Fibroblast of lung (primary cell): ENCODE results near the gene PALLD. TPM values are rescaled to one million over a fixed set of nuclear protein-coding genes. Genes with fewer than 3 reads are reported as not detected.

Experiments
- DNase-seq, 2 donors: peaks; one replicate each; pipeline versions ENCODE4 v3.0.0 to v3.0.0-alpha.2; 2010; ENCODE audit warnings: low read depth in 2 of 2
- H2AFZ ChIP-seq: 2 replicates; pipeline ENCODE4 v1.5.1; 2012; ENCODE audit warnings: low read length, control low read depth, inconsistent platforms
- H3K27ac ChIP-seq: 2 replicates; pipeline ENCODE4 v1.5.1; 2011; ENCODE audit warnings: low read length, control low read depth; ENCODE audit not compliant: insufficient read depth
- H3K27me3 ChIP-seq: 2 replicates; pipeline ENCODE4 v1.5.1; 2011; ENCODE audit warnings: mild to moderate bottlenecking, low read length; ENCODE audit not compliant: control insufficient read depth, insufficient read depth
- H3K36me3 ChIP-seq: 2 replicates; pipeline ENCODE4 v1.5.1; 2011; ENCODE audit warnings: low read length; ENCODE audit not compliant: control insufficient read depth, insufficient read depth
- H3K4me1 ChIP-seq: 2 replicates; pipeline ENCODE4 v1.5.1; 2011; ENCODE audit warnings: low read length; ENCODE audit not compliant: control insufficient read depth, insufficient read depth; ENCODE audit errors: extremely low read depth
- H3K4me2 ChIP-seq: 2 replicates; pipeline ENCODE4 v1.5.1; 2011; ENCODE audit warnings: low read length, control low read depth; ENCODE audit not compliant: insufficient read depth; ENCODE audit errors: extremely low read depth
- H3K4me3 ChIP-seq, 4 experiments: fragments of 200-600 bp in 1 of 4; sonication (generic) in 1 of 4; replicated peaks in 1 of 4; 2 replicates each; pipeline ENCODE4 v1.5.1; 2011 to 2016; ENCODE audit warnings: low read length in 4 of 4, low read depth in 3 of 4, mild to moderate bottlenecking in 3 of 4, control low read depth in 2 of 4, inconsistent platforms in 1 of 4, mixed read lengths in 1 of 4; ENCODE audit not compliant: insufficient read depth in 1 of 4; ENCODE audit errors: control extremely low read depth in 1 of 4
- H3K79me2 ChIP-seq: 2 replicates; pipeline ENCODE4 v1.5.1; 2012; ENCODE audit warnings: mild to moderate bottlenecking, low read length, inconsistent platforms; ENCODE audit not compliant: control insufficient read depth, insufficient read depth
- H3K9ac ChIP-seq: 2 replicates; pipeline ENCODE4 v1.5.1; 2011; ENCODE audit warnings: mild to moderate bottlenecking, low read length, control low read depth; ENCODE audit not compliant: insufficient read depth
- H3K9me3 ChIP-seq: 2 replicates; pipeline ENCODE4 v1.5.1; 2012; ENCODE audit warnings: low read depth, low read length; ENCODE audit not compliant: control insufficient read depth, insufficient read depth
- H4K20me1 ChIP-seq: 2 replicates; pipeline ENCODE4 v1.5.1; 2011; ENCODE audit warnings: low read length; ENCODE audit not compliant: control insufficient read depth, insufficient read depth; ENCODE audit errors: extremely low read depth
- CTCF ChIP-seq, 2 donors: IDR thresholded peaks in 1 of 2; conservative IDR thresholded peaks in 1 of 2; 1 replicate in 1 of 2; 2 replicates in 1 of 2; pipeline ENCODE4 v1.5.1; 2011 to 2012; ENCODE audit warnings: low read length in 2 of 2, control low read depth in 1 of 2, inconsistent platforms in 1 of 2, low read depth in 1 of 2, mild to moderate bottlenecking in 1 of 2
- EZH2 ChIP-seq: IDR thresholded peaks from 2 replicates; pipeline ENCODE4 v1.5.1; 2012; ENCODE audit warnings: low read length, control low read depth, mild to moderate bottlenecking; ENCODE audit errors: missing control alignments
- polyA plus RNA-seq, 2 donors: library from polyadenylated mRNA; depleted of rRNA in 1 of 2; stranded (reverse) in 1 of 2; unstranded in 1 of 2; fragments of >200 nt; gene quantifications; 2 replicates each; pipeline ENCODE4 v1.2.1, GENCODE V29; 2011 to 2012; ENCODE audit warnings: missing spikeins in 1 of 2
- total RNA-seq: library from RNA; depleted of rRNA; stranded (reverse); fragments of >200 nt; gene quantifications from 2 replicates; pipeline ENCODE4 v1.2.1, GENCODE V29; 2014

Gene PALLD
- total and polyA plus RNA-seq, 2 donors (not counting 1 experiment from before 2014, with no cell fraction given) = 200 to 205 TPM

GRCh38 chr4:168609369-168609768 lies 112.5 kb downstream of the PALLD start:
- no peak overlapping the region for H3K9ac ChIP-seq
- H2AFZ ChIP-seq = no peak overlapping the region
- H3K4me1 ChIP-seq = peaks cover 13% of the 10 kb centered on the region
- no peak overlapping the region for H3K27ac ChIP-seq
- no peaks in the 10 kb centered on the region for H3K9me3 ChIP-seq
- H3K4me3 ChIP-seq = no peak overlapping the region
- no peak for DNase-seq
- no peaks in the 10 kb centered on the region for H3K27me3 ChIP-seq
- H3K79me2 ChIP-seq = no peaks in the 10 kb centered on the region
- TF ChIP-seq EZH2 (no peak), CTCF (conservative IDR thresholded peaks at IDR 0.05 in 1 of 2, IDR thresholded peaks at IDR 0.05 in 1 of 2; ENCODE audit: low read depth in 1 of 2, low read length in 2 of 2) (no peak)
- H3K4me2 ChIP-seq = no peak overlapping the region
- no peaks in the 10 kb centered on the region for H4K20me1 ChIP-seq
- H3K36me3 ChIP-seq = no peaks in the 10 kb centered on the region

GRCh38 chr4:168610911-168611530 lies 114.2 kb downstream of the PALLD start:
- Histone ChIP-seq H3K4me3 (no peak overlapping the region), H3K4me1 (peaks cover 10% of the 10 kb centered on the region), H3K9ac (no peak overlapping the region), H3K27ac (no peak overlapping the region), H3K9me3 (no peaks in the 10 kb centered on the region), H3K27me3 (no peaks in the 10 kb centered on the region), H2AFZ (no peak overlapping the region), H3K36me3 (no peaks in the 10 kb centered on the region), H4K20me1 (no peaks in the 10 kb centered on the region), H3K79me2 (no peaks in the 10 kb centered on the region), H3K4me2 (no peak overlapping the region)
- DNase-seq = peak in 1 of 2 donors; percentile 53
- TF ChIP-seq CTCF (conservative IDR thresholded peaks at IDR 0.05 in 1 of 2, IDR thresholded peaks at IDR 0.05 in 1 of 2; ENCODE audit: low read depth in 1 of 2, low read length in 2 of 2) (no peak), EZH2 (no peak)

- H3K79me2 ChIP-seq = no peaks in the 10 kb centered on the region
- no peak overlapping the region for H3K27ac ChIP-seq
- TF ChIP-seq CTCF (conservative IDR thresholded peaks at IDR 0.05 in 1 of 2, IDR thresholded peaks at IDR 0.05 in 1 of 2; ENCODE audit: low read depth in 1 of 2, low read length in 2 of 2) = no peak
- no peak for TF ChIP-seq EZH2
- peaks cover 10% of the 10 kb centered on the region for H3K4me1 ChIP-seq
- DNase-seq = peak; percentile 63 to 77
- no peak overlapping the region for H3K9ac ChIP-seq
- no peaks in the 10 kb centered on the region for H3K36me3 ChIP-seq
- H3K4me2 ChIP-seq = no peak overlapping the region
- no peaks in the 10 kb centered on the region for H3K27me3 ChIP-seq
- H4K20me1 ChIP-seq = no peaks in the 10 kb centered on the region
- H3K4me3 ChIP-seq = no peak overlapping the region
- H3K9me3 ChIP-seq = no peaks in the 10 kb centered on the region
- H2AFZ ChIP-seq = no peak overlapping the region
These were observed 115.7 kb downstream of the PALLD start for GRCh38 chr4:168612450-168613135.
